Measurements from ENCODE around the gene ADAMTS2.

ADAMTS2 gene

GRCh38 chr5:179263391-179264052 is 81.7 kb downstream of the ADAMTS2 start:
- H3K27ac ChIP-seq (ENCODE audit: low read depth, low read length, poor library complexity, severe bottlenecking), result no peak overlapping the region
- no peaks in the 10 kb centered on the region for H3K9me3 ChIP-seq (ENCODE audit: low read length)

DNA sequence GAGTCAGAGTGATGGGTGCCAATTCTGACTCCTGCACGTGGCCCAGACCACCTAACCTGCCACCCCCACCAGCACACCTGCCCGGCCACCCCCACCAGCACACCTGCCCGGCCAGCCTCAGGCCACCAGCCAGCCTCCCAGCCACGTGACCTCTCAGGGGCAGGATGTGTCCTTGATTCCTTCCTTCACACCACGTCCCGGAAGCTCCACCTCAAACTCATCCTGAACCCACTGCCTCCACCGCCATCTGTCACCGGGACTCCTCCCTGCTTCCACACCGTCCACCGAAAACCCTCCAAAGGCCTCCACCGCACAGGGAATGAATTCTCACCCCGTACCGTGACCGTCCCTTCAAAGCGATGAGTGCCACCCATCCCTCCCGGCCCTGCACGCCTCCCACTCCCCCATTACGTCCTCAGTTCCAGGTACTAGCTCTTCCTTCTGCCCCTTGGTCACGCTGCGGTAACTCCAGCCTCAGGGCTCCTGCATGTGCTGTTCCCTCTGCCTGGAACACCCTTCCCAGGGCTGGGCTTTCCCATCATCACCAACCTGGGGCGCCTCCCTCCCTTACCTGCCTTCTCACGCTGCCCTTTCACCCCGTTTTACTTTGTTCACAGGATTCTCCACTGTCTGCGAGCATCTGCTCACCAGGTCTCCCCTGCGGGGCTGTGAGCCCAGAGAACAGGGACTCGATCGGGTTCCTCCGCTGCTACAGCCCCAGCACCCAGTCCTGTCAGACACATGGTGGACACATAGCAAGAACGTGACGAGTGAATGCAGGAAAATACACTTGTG is 82.9 kb downstream of the ADAMTS2 start:
- H3K27me3 ChIP-seq (ENCODE audit: insufficient read depth, low read length), result no peaks in the 10 kb centered on the region
- H3K4me2 ChIP-seq (ENCODE audit: low read length), result no peak overlapping the region
- no peaks in the 10 kb centered on the region for H3K36me3 ChIP-seq (ENCODE audit: insufficient read depth, low read length)
- no peaks in the 10 kb centered on the region for H3K9me3 ChIP-seq (ENCODE audit: low read length)
- H3K27ac ChIP-seq (ENCODE audit: low read depth, low read length, poor library complexity, severe bottlenecking), result no peak overlapping the region
- H3K79me2 ChIP-seq (ENCODE audit: insufficient read depth, low read length), result no peaks in the 10 kb centered on the region
- H3K4me1 ChIP-seq (ENCODE audit: insufficient read depth, low read length, severe bottlenecking), result no peaks in the 10 kb centered on the region
- H4K20me1 ChIP-seq (ENCODE audit: insufficient read depth, low read length), result no peaks in the 10 kb centered on the region
- H3K9me2 ChIP-seq (ENCODE audit: low read depth, low read length), result no peaks in the 10 kb centered on the region
- no peak overlapping the region for H3K4me3 ChIP-seq (ENCODE audit: low read depth, low read length, poor library complexity, severe bottlenecking)
- H3K9ac ChIP-seq (ENCODE audit: low read length), result no peak overlapping the region
- TF ChIP-seq, protein P1, sequence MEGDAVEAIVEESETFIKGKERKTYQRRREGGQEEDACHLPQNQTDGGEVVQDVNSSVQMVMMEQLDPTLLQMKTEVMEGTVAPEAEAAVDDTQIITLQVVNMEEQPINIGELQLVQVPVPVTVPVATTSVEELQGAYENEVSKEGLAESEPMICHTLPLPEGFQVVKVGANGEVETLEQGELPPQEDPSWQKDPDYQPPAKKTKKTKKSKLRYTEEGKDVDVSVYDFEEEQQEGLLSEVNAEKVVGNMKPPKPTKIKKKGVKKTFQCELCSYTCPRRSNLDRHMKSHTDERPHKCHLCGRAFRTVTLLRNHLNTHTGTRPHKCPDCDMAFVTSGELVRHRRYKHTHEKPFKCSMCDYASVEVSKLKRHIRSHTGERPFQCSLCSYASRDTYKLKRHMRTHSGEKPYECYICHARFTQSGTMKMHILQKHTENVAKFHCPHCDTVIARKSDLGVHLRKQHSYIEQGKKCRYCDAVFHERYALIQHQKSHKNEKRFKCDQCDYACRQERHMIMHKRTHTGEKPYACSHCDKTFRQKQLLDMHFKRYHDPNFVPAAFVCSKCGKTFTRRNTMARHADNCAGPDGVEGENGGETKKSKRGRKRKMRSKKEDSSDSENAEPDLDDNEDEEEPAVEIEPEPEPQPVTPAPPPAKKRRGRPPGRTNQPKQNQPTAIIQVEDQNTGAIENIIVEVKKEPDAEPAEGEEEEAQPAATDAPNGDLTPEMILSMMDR (IDR thresholded peaks at IDR 0.05; ENCODE audit: low read length), result no peak
- no peak for TF ChIP-seq EZH2 (IDR thresholded peaks at IDR 0.05; ENCODE audit: borderline replicate concordance, low read length)
- no peak overlapping the region for H2AFZ ChIP-seq (ENCODE audit: low read length)
- H3F3A ChIP-seq (ENCODE audit: insufficient read depth, low read length), result no peaks in the 10 kb centered on the region

More at GRCh38 chr5:179263391-179264052, 81.7 kb downstream of the ADAMTS2 start:
- Histone ChIP-seq H3F3A (ENCODE audit: insufficient read depth, low read length) (no peaks in the 10 kb centered on the region), H3K4me3 (ENCODE audit: low read depth, low read length, poor library complexity, severe bottlenecking) (no peak overlapping the region), H2AFZ (ENCODE audit: low read length) (no peak overlapping the region), H3K36me3 (ENCODE audit: insufficient read depth, low read length) (no peaks in the 10 kb centered on the region), H3K9me2 (ENCODE audit: low read depth, low read length) (no peaks in the 10 kb centered on the region), H3K79me2 (ENCODE audit: insufficient read depth, low read length) (no peaks in the 10 kb centered on the region), H3K4me1 (ENCODE audit: insufficient read depth, low read length, severe bottlenecking) (no peaks in the 10 kb centered on the region), H4K20me1 (ENCODE audit: insufficient read depth, low read length) (no peaks in the 10 kb centered on the region), H3K9ac (ENCODE audit: low read length) (no peak overlapping the region), H3K4me2 (ENCODE audit: low read length) (no peak overlapping the region), H3K27me3 (ENCODE audit: insufficient read depth, low read length) (no peaks in the 10 kb centered on the region)
- TF ChIP-seq, protein P1 (IDR thresholded peaks at IDR 0.05; ENCODE audit: low read length), result no peak
- no peak for TF ChIP-seq EZH2 (IDR thresholded peaks at IDR 0.05; ENCODE audit: borderline replicate concordance, low read length)

- Histone ChIP-seq H3K36me3 (ENCODE audit: insufficient read depth, low read length) (no peaks in the 10 kb centered on the region), H3K79me2 (ENCODE audit: insufficient read depth, low read length) (no peaks in the 10 kb centered on the region), H3K9me2 (ENCODE audit: low read depth, low read length) (no peaks in the 10 kb centered on the region), H4K20me1 (ENCODE audit: insufficient read depth, low read length) (no peaks in the 10 kb centered on the region), H3K27me3 (ENCODE audit: insufficient read depth, low read length) (no peaks in the 10 kb centered on the region), H3K9ac (ENCODE audit: low read length) (no peak overlapping the region), H3K4me1 (ENCODE audit: insufficient read depth, low read length, severe bottlenecking) (no peaks in the 10 kb centered on the region), H3F3A (ENCODE audit: insufficient read depth, low read length) (no peaks in the 10 kb centered on the region), H3K27ac (ENCODE audit: low read depth, low read length, poor library complexity, severe bottlenecking) (no peak overlapping the region), H2AFZ (ENCODE audit: low read length) (no peak overlapping the region), H3K4me3 (ENCODE audit: low read depth, low read length, poor library complexity, severe bottlenecking) (no peak overlapping the region), H3K4me2 (ENCODE audit: low read length) (no peak overlapping the region), H3K9me3 (ENCODE audit: low read length) (no peaks in the 10 kb centered on the region)
- no peak for TF ChIP-seq EZH2 (IDR thresholded peaks at IDR 0.05; ENCODE audit: borderline replicate concordance, low read length)
- TF ChIP-seq, protein P1 (IDR thresholded peaks at IDR 0.05; ENCODE audit: low read length), result peak; percentile 22; the same call in 1 of the 2 replicates
Measured at GRCh38 chr5:179261301-179262125, 83.7 kb downstream of the ADAMTS2 start.

Data from OCI-LY1 (cell line).